HepG2 (cell line): ENCODE measurements around the gene BRAP. TPM values are rescaled to one million over a fixed set of nuclear protein-coding genes. Genes with fewer than 3 reads are reported as not detected.

ENCODE experiments used
- ARHGAP35 ChIP-seq: sonication (generic); formaldehyde crosslinking; IDR thresholded peaks from 2 replicates; pipeline ENCODE4 v1.9.0; 2022; ENCODE audit warnings: mild to moderate bottlenecking, inconsistent platforms, moderate library complexity, missing genetic modification reagents, borderline replicate concordance
- BORCS8-MEF2B ChIP-seq: sonication (generic); formaldehyde crosslinking; IDR thresholded peaks from 2 replicates; pipeline ENCODE4 v1.8.0; 2022; ENCODE audit warnings: mild to moderate bottlenecking, missing genetic modification reagents
- CENPT ChIP-seq: sonication (generic); formaldehyde crosslinking; IDR thresholded peaks from 2 replicates; pipeline ENCODE4 v1.8.0; 2022; ENCODE audit warnings: low read depth, mild to moderate bottlenecking, moderate library complexity, missing genetic modification reagents
- ELF1 ChIP-seq: sonication (generic); formaldehyde crosslinking; IDR thresholded peaks from 2 replicates; pipeline ENCODE4 v1.4.0; 2020; ENCODE audit warnings: missing genetic modification reagents
- HOXD1 ChIP-seq: sonication (generic); formaldehyde crosslinking; IDR thresholded peaks from 2 replicates; pipeline ENCODE4 v1.5.0; 2020; ENCODE audit warnings: missing genetic modification reagents
- IKZF5 ChIP-seq: IDR thresholded peaks from 2 replicates; pipeline ENCODE4 v1.6.1; 2018; ENCODE audit warnings: missing genetic modification reagents, mild to moderate bottlenecking, missing compliant biosample characterization
- JUN ChIP-seq: sonication (generic); formaldehyde crosslinking; IDR thresholded peaks from 2 replicates; pipeline ENCODE4 v1.4.0; 2020; ENCODE audit warnings: mild to moderate bottlenecking, missing genetic modification reagents
- KAT8 ChIP-seq: IDR thresholded peaks from 2 replicates; pipeline ENCODE4 v1.6.1; 2016; ENCODE audit warnings: missing genetic modification reagents, missing compliant biosample characterization
- KDM4B ChIP-seq: sonication (generic); formaldehyde crosslinking; IDR thresholded peaks from 2 replicates; pipeline ENCODE4 v1.4.0; 2020; ENCODE audit warnings: missing genetic modification reagents
- KDM5A ChIP-seq: fragments of 200-600 bp; sonication (generic); IDR thresholded peaks from 2 replicates; pipeline ENCODE4 v1.7.0; 2018; ENCODE audit warnings: antibody characterized with exemption, mild to moderate bottlenecking, low read length, borderline replicate concordance
- KDM6A ChIP-seq: IDR thresholded peaks from 2 replicates; pipeline ENCODE4 v1.6.1; 2016; ENCODE audit warnings: low read depth
- LCORL ChIP-seq, 2 experiments: fragments of 450-650 bp in 1 of 2; sonication (generic) in 1 of 2; formaldehyde crosslinking in 1 of 2; IDR thresholded peaks; 2 replicates each; pipeline versions ENCODE4 v1.5.0 to v1.6.1; 2017 to 2020; ENCODE audit warnings: antibody characterized with exemption in 1 of 2, missing genetic modification reagents in 1 of 2
- MBD4 ChIP-seq: IDR thresholded peaks from 2 replicates; pipeline ENCODE4 v1.6.1; 2012; ENCODE audit warnings: low read length, inconsistent platforms, borderline replicate concordance
- MED1 ChIP-seq: sonication (generic); formaldehyde crosslinking; IDR thresholded peaks from 2 replicates; pipeline ENCODE4 v1.4.0; 2020; ENCODE audit warnings: missing genetic modification reagents
- NR2F2 ChIP-seq: IDR thresholded peaks from 2 replicates; pipeline ENCODE4 v1.6.1; 2012; ENCODE audit warnings: low read depth, inconsistent platforms, borderline replicate concordance
- POLR2AphosphoS5 ChIP-seq: IDR thresholded peaks from 2 replicates; pipeline ENCODE4 v1.6.1; 2012; ENCODE audit warnings: low read depth, low read length
- RAD51 ChIP-seq: fragments of 450-650 bp; IDR thresholded peaks from 2 replicates; pipeline ENCODE4 v1.6.1; 2016; ENCODE audit warnings: borderline replicate concordance
- RBM39 ChIP-seq: fragments of 200-400 bp; formaldehyde crosslinking; IDR thresholded peaks from one replicate; pipeline ENCODE4 v1.6.1; 2018; ENCODE audit warnings: antibody characterized with exemption, mild to moderate bottlenecking, low read depth, low read length; ENCODE audit not compliant: poor library complexity, severe bottlenecking
- RORA ChIP-seq: sonication (generic); formaldehyde crosslinking; IDR thresholded peaks from 2 replicates; pipeline ENCODE4 v1.5.0; 2020; ENCODE audit warnings: mild to moderate bottlenecking, missing genetic modification reagents, moderate library complexity
- SNAPC2 ChIP-seq: sonication (generic); formaldehyde crosslinking; IDR thresholded peaks from 2 replicates; pipeline ENCODE4 v1.8.1; 2022; ENCODE audit warnings: mild to moderate bottlenecking, missing genetic modification reagents
- TFDP1 ChIP-seq: IDR thresholded peaks from 2 replicates; pipeline ENCODE4 v1.6.1; 2016; ENCODE audit warnings: missing compliant biosample characterization, missing genetic modification reagents, borderline replicate concordance
- THAP11 ChIP-seq: IDR thresholded peaks from 2 replicates; pipeline ENCODE4 v1.6.1; 2016; ENCODE audit warnings: missing biosample characterization, missing genetic modification reagents
- XBP1 ChIP-seq: sonication (generic); formaldehyde crosslinking; IDR thresholded peaks from 2 replicates; pipeline ENCODE4 v1.5.0; 2020; ENCODE audit warnings: missing genetic modification reagents
- XRCC5 ChIP-seq: fragments of 200-400 bp; formaldehyde crosslinking; optimal IDR thresholded peaks from 2 replicates; pipeline ENCODE3; 2017; ENCODE audit warnings: mild to moderate bottlenecking, low read length
- YEATS2 ChIP-seq: sonication (generic); formaldehyde crosslinking; IDR thresholded peaks from 2 replicates; pipeline ENCODE4 v1.4.0; 2020; ENCODE audit warnings: missing genetic modification reagents, borderline replicate concordance
- ZNF121 ChIP-seq: sonication (generic); formaldehyde crosslinking; IDR thresholded peaks from 2 replicates; pipeline ENCODE4 v1.5.0; 2020; ENCODE audit warnings: mild to moderate bottlenecking, missing genetic modification reagents
- ZNF224 ChIP-seq: sonication (generic); formaldehyde crosslinking; IDR thresholded peaks from 2 replicates; pipeline ENCODE4 v1.5.0; 2020; ENCODE audit warnings: mild to moderate bottlenecking, missing genetic modification reagents
- ZNF430 ChIP-seq: sonication (generic); formaldehyde crosslinking; IDR thresholded peaks from 2 replicates; pipeline ENCODE4 v1.9.0; 2021; ENCODE audit warnings: mild to moderate bottlenecking, missing genetic modification reagents
- ZNF562 ChIP-seq: sonication (generic); formaldehyde crosslinking; IDR thresholded peaks from 2 replicates; pipeline ENCODE4 v1.8.0; 2022; ENCODE audit warnings: missing genetic modification reagents, borderline replicate concordance
- ZNF891 ChIP-seq: sonication (generic); formaldehyde crosslinking; IDR thresholded peaks from 2 replicates; pipeline ENCODE4 v1.5.0; 2020; ENCODE audit warnings: mild to moderate bottlenecking, missing genetic modification reagents
- ZSCAN20 ChIP-seq: sonication (generic); formaldehyde crosslinking; IDR thresholded peaks from 2 replicates; pipeline ENCODE4 v1.4.0; 2020; ENCODE audit warnings: missing genetic modification reagents, mild to moderate bottlenecking, borderline replicate concordance
- ZSCAN30 ChIP-seq: sonication (generic); formaldehyde crosslinking; IDR thresholded peaks from 2 replicates; pipeline ENCODE4 v1.5.0; 2020; ENCODE audit warnings: mild to moderate bottlenecking, missing genetic modification reagents
- polyA plus RNA-seq, 8 experiments: library from polyadenylated mRNA; depleted of rRNA in 3 of 8; stranded (reverse) in 7 of 8; unstranded in 1 of 8; fragments of >200 nt; fragmentation: Illumina TruSeq in 4 of 8; extraction: Trizol in 4 of 8; gene quantifications; 2 replicates each; pipeline versions ENCODE4 v1.2.1 to v1.2.3, GENCODE V29; 2011 to 2016; ENCODE audit warnings: low read depth in 4 of 8, missing spikeins in 1 of 8, mixed read lengths in 1 of 8; ENCODE audit not compliant: insufficient read depth in 1 of 8
- total RNA-seq, 5 experiments: library from RNA; depleted of rRNA; stranded (reverse); fragments of >200 nt; fragmentation: Illumina TruSeq; extraction: Trizol; gene quantifications; 2 replicates each; pipeline ENCODE4 v1.2.3, GENCODE V29; 2016; ENCODE audit warnings: low read depth in 1 of 5

Gene BRAP
- total and polyA plus RNA-seq, 2 of the 13 experiments (the other 11 are each of a cell fraction or from before 2014, with no cell fraction given): 8.1 to 15.4 TPM

GRCh38 chr12:111596985-111597830, 88.5 kb downstream of the BRAP start (continued):
- TF ChIP-seq MBD4 (no peak), SNAPC2 (no peak), ZNF891 (CRISPR knock-in tag) (no peak), TFDP1 (CRISPR knock-in tag) (no peak), ZNF224 (CRISPR knock-in tag) (no peak), BORCS8-MEF2B (CRISPR knock-in tag) (no peak), THAP11 (CRISPR knock-in tag) (no peak), HOXD1 (CRISPR knock-in tag) (no peak), ZSCAN30 (CRISPR knock-in tag) (no peak), ZSCAN20 (CRISPR knock-in tag) (no peak), KDM6A (CRISPR knock-in tag) (no peak), MED1 (no peak), NR2F2 (no peak), ZNF562 (CRISPR knock-in tag) (no peak), RBM39 (peak; percentile 28), KDM5A (no peak; the same call in 1 of the 2 replicates), ARHGAP35 (CRISPR knock-in tag) (no peak), IKZF5 (peak; percentile 10; the same call in 1 of the 2 replicates), XRCC5 (no peak), ZNF121 (no peak), ELF1 (CRISPR knock-in tag) (peak; percentile 38; the same call in 1 of the 2 replicates), YEATS2 (CRISPR knock-in tag) (0 out of 2 replicates have a peak, but pooled peaks have one; percentile 31), RORA (no peak), LCORL (IDR thresholded peaks at IDR 0.05) (no peak), LCORL (CRISPR knock-in tag; IDR thresholded peaks at IDR 0.05) (no peak), ZNF430 (0 out of 2 replicates have a peak, but pooled peaks have one; percentile 25), CENPT (CRISPR knock-in tag) (no peak), JUN (CRISPR knock-in tag) (0 out of 2 replicates have a peak, but pooled peaks have one; percentile 1), KAT8 (CRISPR knock-in tag) (no peak), RAD51 (no peak), POLR2AphosphoS5 (no peak), KDM4B (CRISPR knock-in tag) (no peak), XBP1 (no peak)
